Fibroblast of the aortic adventitia (primary cell): ENCODE results near the gene FAM98B. TPM values are rescaled to one million over a fixed set of nuclear protein-coding genes. Genes with fewer than 3 reads are reported as not detected.
A peak's percentile ranks its signal among the peaks of the same experiment; 100 is the strongest.

Source experiments
- DNase-seq: peaks from one replicate; pipeline ENCODE4 v3.0.0-alpha.2; 2010; ENCODE audit warnings: low read depth
- H3K4me3 ChIP-seq: 2 replicates; pipeline ENCODE4 v1.5.1; 2011; ENCODE audit warnings: low read depth, mild to moderate bottlenecking, control low read depth, low read length, moderate library complexity
- CTCF ChIP-seq: IDR thresholded peaks from 2 replicates; pipeline ENCODE4 v1.5.1; 2011; ENCODE audit warnings: mild to moderate bottlenecking, low read length, control low read depth, inconsistent platforms; ENCODE audit not compliant: insufficient read depth
- total RNA-seq: library from RNA; depleted of rRNA; stranded (reverse); fragments of >200 nt; gene quantifications from 2 replicates; pipeline ENCODE4 v1.2.3, GENCODE V29; 2012; ENCODE audit warnings: low replicate concordance

FAM98B gene
- total RNA-seq, 1 donor: 8.9 TPM

GRCh38 chr15:38458646-38459045 lies 4.7 kb downstream of the FAM98B start:
- no peak for TF ChIP-seq CTCF
- DNase-seq: no peak
- H3K4me3 ChIP-seq: no peak overlapping the region

- no peak overlapping the region for H3K4me3 ChIP-seq
- no peak for TF ChIP-seq CTCF
- no peak for DNase-seq
Measured at GRCh38 chr15:38459480-38459879, 5.6 kb downstream of the FAM98B start.

GRCh38 chr15:38460543-38460942 lies 6.6 kb downstream of the FAM98B start:
- no peak for TF ChIP-seq CTCF
- no peak overlapping the region for H3K4me3 ChIP-seq
- no peak for DNase-seq

GRCh38 chr15:38461066-38461833 lies 7.3 kb downstream of the FAM98B start:
- DNase-seq: peak; percentile 20
- H3K4me3 ChIP-seq: no peak overlapping the region
- TF ChIP-seq CTCF: no peak

- DNase-seq: no peak
- no peak for TF ChIP-seq CTCF
- no peak overlapping the region for H3K4me3 ChIP-seq
Measured at GRCh38 chr15:38463893-38464292, 10.0 kb downstream of the FAM98B start.

- no peak for DNase-seq
- TF ChIP-seq CTCF: no peak
- H3K4me3 ChIP-seq: no peak overlapping the region
Measured at GRCh38 chr15:38464675-38465074, 10.7 kb downstream of the FAM98B start.

- H3K4me3 ChIP-seq: no peak overlapping the region
- TF ChIP-seq CTCF: no peak
- no peak for DNase-seq
Measured at GRCh38 chr15:38470816-38471215, 16.9 kb downstream of the FAM98B start.
